Cerebellar cortex (tissue), 1 donor: Measurements from ENCODE around the gene THAP4.
A peak's percentile ranks its signal among the peaks of the same experiment; 100 is the strongest.

ENCODE experiments used
- DNase-seq: peaks from one replicate; pipeline ENCODE4 v3.0.0-alpha.2; 2015; ENCODE audit warnings: low spot score

THAP4 gene, protein sequence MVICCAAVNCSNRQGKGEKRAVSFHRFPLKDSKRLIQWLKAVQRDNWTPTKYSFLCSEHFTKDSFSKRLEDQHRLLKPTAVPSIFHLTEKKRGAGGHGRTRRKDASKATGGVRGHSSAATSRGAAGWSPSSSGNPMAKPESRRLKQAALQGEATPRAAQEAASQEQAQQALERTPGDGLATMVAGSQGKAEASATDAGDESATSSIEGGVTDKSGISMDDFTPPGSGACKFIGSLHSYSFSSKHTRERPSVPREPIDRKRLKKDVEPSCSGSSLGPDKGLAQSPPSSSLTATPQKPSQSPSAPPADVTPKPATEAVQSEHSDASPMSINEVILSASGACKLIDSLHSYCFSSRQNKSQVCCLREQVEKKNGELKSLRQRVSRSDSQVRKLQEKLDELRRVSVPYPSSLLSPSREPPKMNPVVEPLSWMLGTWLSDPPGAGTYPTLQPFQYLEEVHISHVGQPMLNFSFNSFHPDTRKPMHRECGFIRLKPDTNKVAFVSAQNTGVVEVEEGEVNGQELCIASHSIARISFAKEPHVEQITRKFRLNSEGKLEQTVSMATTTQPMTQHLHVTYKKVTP

GRCh38 chr2:241637018-241637794 lies at the start of gene THAP4, which contains the start of gene ATG4B:
Gene THAP4 (minus strand): TSS chr2:241637158. CDS start chr2:241637017, 141 bp downstream.
Gene ATG4B (plus strand): TSS chr2:241637693. CDS start chr2:241637715, 22 bp downstream.
- DNase-seq, result peak; percentile 77

DNA sequence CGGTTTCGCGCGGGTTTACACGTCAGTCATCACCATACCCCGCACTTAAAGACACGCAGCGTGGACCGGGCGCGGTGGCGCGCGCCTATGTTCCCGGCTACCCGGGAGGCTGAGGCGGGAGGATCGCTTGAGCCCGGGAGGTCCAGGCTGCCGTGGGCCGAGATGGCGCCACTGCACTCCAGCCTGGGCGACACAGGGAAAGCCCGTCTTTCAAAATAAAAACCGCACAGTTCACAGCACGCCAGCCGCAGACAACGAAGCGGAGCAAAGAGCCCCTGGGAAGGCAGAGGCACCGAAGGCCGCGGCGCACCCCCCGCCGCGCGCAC lies 49.3 kb upstream of the THAP4 start:
- DNase-seq, result no peak

DNA sequence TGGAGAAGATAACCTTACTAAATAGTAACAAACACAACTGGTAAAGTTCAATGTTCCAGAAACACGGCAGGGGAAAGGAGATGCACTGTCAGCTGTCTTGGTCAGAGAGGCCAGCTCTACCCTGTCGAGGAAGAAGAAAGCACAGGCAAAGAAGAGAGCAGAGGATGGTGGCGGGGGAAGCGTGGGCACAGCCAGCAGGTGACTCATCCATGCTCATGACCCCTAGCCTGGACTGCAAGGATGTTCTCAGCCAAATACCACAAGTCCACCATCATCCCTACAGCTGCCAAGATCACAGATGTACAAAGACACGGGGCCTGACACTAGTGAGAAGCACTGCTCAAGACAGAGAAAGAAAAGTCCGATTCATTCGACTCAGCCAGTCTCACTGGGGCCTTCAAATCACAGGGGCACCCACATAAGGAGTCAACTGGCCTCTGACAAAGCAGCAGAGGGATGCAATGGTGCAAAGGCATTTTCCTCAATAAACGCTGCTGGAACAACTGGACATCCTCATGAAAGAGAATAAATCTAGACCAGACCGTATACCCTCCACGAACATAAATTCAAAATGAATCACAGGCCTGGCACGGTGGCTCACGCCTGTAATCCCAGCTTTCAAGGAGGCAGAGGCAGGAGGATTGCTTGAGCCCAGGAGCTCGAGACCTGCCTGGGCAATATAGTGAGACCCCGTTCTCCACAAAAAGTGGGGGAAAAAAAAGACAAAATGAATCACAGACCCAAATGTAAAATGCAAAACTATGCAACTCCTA lies 44.1 kb upstream of the THAP4 start:
- no peak for DNase-seq

- no peak for DNase-seq
Observed at GRCh38 chr2:241680044-241680443, 43.1 kb upstream of the THAP4 start.

GRCh38 chr2:241678784-241679540 lies 42.0 kb upstream of the THAP4 start:
- DNase-seq, result no peak

DNA sequence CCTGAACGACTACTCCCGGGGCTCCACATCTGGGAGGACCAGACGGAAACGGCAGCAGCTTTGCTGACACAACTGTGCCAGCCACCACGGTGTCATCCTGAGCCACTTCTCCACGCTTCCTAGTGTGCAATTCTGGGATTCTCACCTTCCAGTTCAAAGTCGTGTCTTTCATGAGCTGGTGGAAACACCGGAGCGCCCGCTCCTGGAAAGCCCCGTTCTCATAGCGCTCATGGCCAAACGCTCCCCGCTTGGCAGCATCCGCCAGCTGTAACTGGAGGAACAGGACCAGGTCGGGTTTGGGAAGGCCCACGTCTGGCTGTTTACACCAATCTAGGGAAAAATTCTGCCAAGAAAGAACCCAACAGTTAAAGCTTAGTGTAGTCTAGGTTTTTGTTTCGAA lies 41.3 kb upstream of the THAP4 start:
- no peak for DNase-seq

- no peak for DNase-seq
Observed at GRCh38 chr2:241677392-241677791, 40.4 kb upstream of the THAP4 start.

DNA sequence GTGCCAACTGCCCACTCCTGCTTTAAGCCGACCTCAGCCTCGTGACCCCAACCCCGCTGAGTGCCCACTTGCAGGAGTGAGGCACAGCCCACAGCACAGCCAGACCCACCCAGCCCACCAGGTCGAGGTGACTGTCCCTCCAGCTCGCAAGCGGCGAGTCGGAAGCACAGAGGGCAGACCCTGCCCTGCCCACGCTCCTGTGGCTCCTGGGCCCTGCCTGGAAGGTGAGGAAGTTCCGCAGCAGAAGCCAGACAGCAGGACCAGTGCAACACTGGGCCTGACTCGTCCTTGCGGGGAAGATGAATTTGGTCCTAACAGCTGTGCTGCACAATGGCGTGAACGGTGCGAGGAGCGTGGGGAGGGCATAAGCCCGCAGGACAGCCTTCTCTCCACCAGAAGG lies 39.7 kb upstream of the THAP4 start:
- DNase-seq, result no peak

GRCh38 chr2:241675885-241676284 lies 38.9 kb upstream of the THAP4 start:
- DNase-seq, result peak; percentile 27

- peak; percentile 85 for DNase-seq
Observed at GRCh38 chr2:241673797-241674725, 37.1 kb upstream of the THAP4 start.

DNA sequence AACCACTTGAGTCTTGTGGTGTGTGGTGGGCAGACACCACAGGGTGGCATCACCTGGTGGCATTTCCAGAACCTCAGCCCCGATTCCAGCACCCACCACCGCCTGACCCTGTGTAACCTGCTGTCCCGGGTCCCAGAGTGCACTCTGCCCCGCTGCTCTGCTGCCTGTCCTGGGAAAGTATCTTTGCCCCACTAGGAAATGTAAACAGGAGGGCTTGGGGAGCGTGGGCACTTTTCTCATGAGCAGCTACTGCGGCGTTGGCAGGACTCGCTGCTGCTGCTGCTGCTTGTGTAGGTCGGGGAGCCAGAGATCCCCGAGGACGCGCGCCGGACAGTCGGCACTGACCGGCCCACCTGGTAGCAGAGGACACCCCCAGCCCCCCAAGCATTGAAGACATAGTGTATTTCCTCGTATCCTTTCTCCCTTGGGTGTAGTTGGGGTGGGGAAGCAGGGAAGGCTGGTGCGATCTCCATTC lies 36.3 kb upstream of the THAP4 start:
- DNase-seq, result no peak

DNA sequence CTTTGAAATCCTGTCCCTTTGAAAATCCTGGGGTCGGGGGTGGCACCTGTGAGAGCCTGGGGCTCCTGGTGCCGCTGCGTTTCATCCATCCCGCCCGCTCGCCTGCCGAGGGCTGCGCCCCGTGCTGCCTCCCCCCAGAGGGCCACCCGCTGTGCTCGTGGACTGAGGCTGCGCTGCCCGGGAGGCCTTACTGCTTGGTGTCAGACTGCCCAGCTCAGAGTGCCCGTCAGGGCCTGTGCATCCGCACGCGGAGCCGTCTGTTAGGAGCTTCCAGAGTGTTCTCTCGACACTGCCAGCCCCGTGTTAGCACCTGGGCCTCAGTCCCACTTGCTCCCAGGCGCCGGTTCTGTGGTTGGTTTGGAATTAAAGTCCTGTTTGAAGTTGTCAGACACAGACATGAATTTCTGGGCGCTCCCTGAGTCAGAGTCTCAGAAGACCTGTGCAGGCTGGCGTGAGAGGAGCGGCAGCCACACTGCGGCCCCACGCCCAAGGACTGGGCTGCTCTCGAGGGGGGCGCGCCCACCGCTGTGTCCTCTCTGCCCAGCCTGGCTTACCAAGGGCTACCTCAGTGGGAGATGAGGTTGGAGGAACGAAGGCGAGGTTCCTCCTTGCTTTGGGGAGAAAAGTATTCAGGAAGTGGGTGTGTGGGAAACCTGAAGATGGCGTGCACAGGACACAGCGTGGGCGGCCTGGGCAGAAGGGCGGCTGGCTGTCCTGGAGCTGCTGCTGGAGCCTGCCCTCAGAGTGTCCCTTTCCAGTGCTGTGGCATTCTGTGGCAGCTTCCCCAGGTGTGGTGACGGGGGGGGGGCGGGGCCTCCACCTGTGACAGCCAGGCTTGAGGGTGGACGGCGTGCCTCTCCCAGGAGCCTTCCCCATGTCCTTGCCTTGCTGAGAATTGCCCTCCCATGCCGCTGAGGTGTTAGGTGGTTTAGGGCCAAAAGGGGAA lies 35.6 kb upstream of the THAP4 start:
- DNase-seq, result no peak

GRCh38 chr2:241671457-241672240 lies 34.7 kb upstream of the THAP4 start:
- no peak for DNase-seq

DNA sequence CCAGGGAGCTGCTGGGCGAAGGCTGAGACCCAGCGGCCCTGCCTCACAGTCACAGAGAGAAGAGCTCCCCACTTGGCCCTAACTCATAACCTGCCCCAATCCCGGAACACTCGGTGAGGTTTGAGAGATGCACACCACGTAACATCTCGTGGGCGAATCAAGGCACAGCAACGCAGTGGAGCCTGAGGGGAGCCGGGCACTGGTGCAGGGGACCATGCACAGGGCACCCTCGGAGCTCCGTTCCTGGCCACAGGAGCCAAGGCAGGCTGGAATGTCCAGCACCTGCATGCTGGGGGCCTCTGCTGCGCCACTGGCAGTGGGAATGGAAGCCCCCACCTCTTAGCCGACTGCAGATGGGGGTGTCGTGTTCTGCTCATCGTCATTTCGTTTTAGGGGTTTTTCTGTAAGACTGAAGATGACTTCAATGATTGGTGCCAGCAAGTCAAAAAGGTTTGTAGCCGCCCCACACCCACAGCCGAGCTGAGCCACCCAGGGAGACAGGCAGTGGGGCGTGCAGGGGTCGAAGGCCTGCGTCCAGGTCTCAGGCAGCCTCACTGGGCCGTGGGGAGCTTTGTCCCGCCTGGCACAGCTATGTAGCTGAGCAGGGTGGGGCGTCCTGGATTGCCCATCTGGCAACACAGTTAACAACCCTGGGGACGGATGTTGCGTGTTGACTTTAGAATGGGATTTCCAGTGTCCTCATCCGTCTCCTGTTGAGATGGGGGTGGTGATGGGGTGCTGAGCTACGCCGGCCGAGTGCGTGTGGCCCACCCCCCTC lies 33.6 kb upstream of the THAP4 start:
- no peak for DNase-seq

DNA sequence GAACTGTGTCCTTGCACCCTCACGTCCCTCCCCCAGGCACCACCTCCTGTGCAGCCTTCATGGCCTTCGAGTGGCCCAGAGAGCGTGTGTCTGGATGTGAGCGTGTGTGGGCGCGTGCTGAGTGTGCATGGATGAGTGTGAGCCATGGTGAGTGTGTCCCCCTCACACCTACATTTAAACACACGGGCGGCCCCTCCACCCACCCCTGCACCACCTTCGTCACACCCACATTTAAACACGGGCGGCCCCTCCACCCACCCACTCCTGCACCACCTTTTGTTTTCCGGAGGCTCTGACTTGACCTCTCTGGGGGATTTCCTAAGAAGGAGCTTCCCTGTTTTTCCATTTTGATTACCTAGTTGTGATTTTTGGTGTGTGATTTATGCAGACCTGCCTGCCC lies 31.9 kb upstream of the THAP4 start:
- no peak for DNase-seq

DNA sequence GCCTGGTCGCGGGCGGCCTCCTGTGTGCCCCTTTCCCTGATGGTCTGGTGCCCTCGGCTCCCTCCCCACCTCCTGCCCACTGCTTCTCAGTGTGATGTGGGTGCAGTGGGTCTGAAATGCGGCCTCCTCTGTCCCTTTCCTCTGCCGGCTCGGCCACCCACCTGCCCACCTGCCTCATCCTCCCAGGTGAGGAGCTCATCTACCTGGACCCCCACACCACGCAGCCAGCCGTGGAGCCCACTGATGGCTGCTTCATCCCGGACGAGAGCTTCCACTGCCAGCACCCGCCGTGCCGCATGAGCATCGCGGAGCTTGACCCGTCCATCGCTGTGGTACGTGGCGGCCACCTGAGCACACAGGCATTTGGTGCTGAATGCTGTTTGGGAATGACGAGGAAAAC lies 31.4 kb upstream of the THAP4 start:
- no peak for DNase-seq

- no peak for DNase-seq
Observed at GRCh38 chr2:241666627-241667400, 29.9 kb upstream of the THAP4 start.
